SK-N-SH treated with all-trans-retinoic acid at 6 μM for 48 hours (cell line): ENCODE data around the gene MYCN.

Source experiments
- ATAC-seq: fragments of 200-7000 bp; cut with Tn5 transposase; 3 replicates; pipeline ENCODE4 v1.9.1; 2020; ENCODE audit warnings: mild to moderate bottlenecking, moderate library complexity
- ARNTL ChIP-seq: fragments of 450-650 bp; formaldehyde crosslinking; IDR thresholded peaks from 2 replicates; pipeline ENCODE4 v1.5.0; 2020; ENCODE audit warnings: low read depth, mild to moderate bottlenecking, moderate library complexity, borderline replicate concordance
- BACH2 ChIP-seq: fragments of 250-450 bp; sonication (Bioruptor Pico); IDR thresholded peaks from 2 replicates; pipeline ENCODE4 v1.9.0; 2021; ENCODE audit warnings: mild to moderate bottlenecking, borderline replicate concordance
- CSDC2 ChIP-seq: fragments of 250-450 bp; sonication (Bioruptor Pico); IDR thresholded peaks from 2 replicates; pipeline ENCODE4 v1.5.0; 2020; ENCODE audit warnings: mild to moderate bottlenecking, moderate library complexity
- ESRRG ChIP-seq: fragments of 250-450 bp; sonication (Bioruptor Pico); IDR thresholded peaks from 2 replicates; pipeline ENCODE4 v1.6.1; 2021; ENCODE audit warnings: mild to moderate bottlenecking
- GLIS3 ChIP-seq: fragments of 250-450 bp; sonication (Bioruptor Pico); IDR thresholded peaks from 2 replicates; pipeline ENCODE4 v1.5.0; 2020; ENCODE audit warnings: mild to moderate bottlenecking, moderate library complexity
- ISL1 ChIP-seq: fragments of 250-450 bp; sonication (Bioruptor Pico); IDR thresholded peaks from 2 replicates; pipeline ENCODE4 v2.1.2; 2022; ENCODE audit warnings: mild to moderate bottlenecking, moderate library complexity
- OSR1 ChIP-seq: fragments of 250-450 bp; sonication (Bioruptor Pico); IDR thresholded peaks from 2 replicates; pipeline ENCODE4 v1.8.0; 2022; ENCODE audit warnings: moderate library complexity, mild to moderate bottlenecking, inconsistent platforms
- PPARA ChIP-seq: fragments of 250-450 bp; sonication (Bioruptor Pico); IDR thresholded peaks from 2 replicates; pipeline ENCODE4 v1.5.0; 2020; ENCODE audit warnings: mild to moderate bottlenecking, borderline replicate concordance
- RARB ChIP-seq: fragments of 250-450 bp; sonication (Bioruptor Pico); IDR thresholded peaks from 2 replicates; pipeline ENCODE4 v1.8.0; 2021; ENCODE audit warnings: mild to moderate bottlenecking, moderate library complexity
- SNAI2 ChIP-seq: fragments of 250-450 bp; sonication (Bioruptor Pico); IDR thresholded peaks from 2 replicates; pipeline ENCODE4 v1.5.0; 2020; ENCODE audit warnings: mild to moderate bottlenecking, moderate library complexity
- TCF4 ChIP-seq: fragments of 250-450 bp; sonication (Bioruptor Pico); IDR thresholded peaks from 2 replicates; pipeline ENCODE4 v1.8.0; 2021; ENCODE audit warnings: mild to moderate bottlenecking, moderate library complexity, borderline replicate concordance
- TOX ChIP-seq: fragments of 250-450 bp; sonication (Bioruptor Pico); IDR thresholded peaks from 2 replicates; pipeline ENCODE4 v1.8.0; 2021; ENCODE audit warnings: mild to moderate bottlenecking, moderate library complexity, borderline replicate concordance
- ZC3H10 ChIP-seq: fragments of 250-450 bp; sonication (Bioruptor Pico); IDR thresholded peaks from 2 replicates; pipeline ENCODE4 v1.5.1; 2021; ENCODE audit warnings: mild to moderate bottlenecking, moderate library complexity
- ZFP30 ChIP-seq: fragments of 450-650 bp; formaldehyde crosslinking; IDR thresholded peaks from 2 replicates; pipeline ENCODE4 v1.5.0; 2022; ENCODE audit warnings: mild to moderate bottlenecking, moderate library complexity
- ZNF565 ChIP-seq: fragments of 450-650 bp; formaldehyde crosslinking; conservative IDR thresholded peaks from 2 replicates; pipeline ENCODE4 v1.5.0; 2020; ENCODE audit warnings: low read depth, mild to moderate bottlenecking, moderate library complexity
- ZNF70 ChIP-seq: fragments of 450-650 bp; formaldehyde crosslinking; IDR thresholded peaks from 2 replicates; pipeline ENCODE4 v1.5.0; 2020; ENCODE audit warnings: mild to moderate bottlenecking, moderate library complexity
- ZNF8 ChIP-seq: fragments of 450-650 bp; formaldehyde crosslinking; IDR thresholded peaks from 2 replicates; pipeline ENCODE4 v1.5.0; 2020; ENCODE audit warnings: mild to moderate bottlenecking, moderate library complexity
- TF ChIP-seq, protein P1 (sequence below): fragments of 250-450 bp; sonication (Bioruptor Pico); IDR thresholded peaks from 2 replicates; pipeline ENCODE4 v1.8.0; 2021; ENCODE audit warnings: low read depth, mild to moderate bottlenecking, moderate library complexity, borderline replicate concordance
- TF ChIP-seq, protein P2 (sequence below): fragments of 250-450 bp; sonication (Bioruptor Pico); IDR thresholded peaks from 2 replicates; pipeline ENCODE4 v1.5.1; 2020; ENCODE audit warnings: low read depth, mild to moderate bottlenecking, moderate library complexity
- TF ChIP-seq, protein P3 (sequence below): fragments of 250-450 bp; sonication (Bioruptor Pico); IDR thresholded peaks from 2 replicates; pipeline ENCODE4 v1.5.1; 2021; ENCODE audit warnings: mild to moderate bottlenecking, moderate library complexity
- TF ChIP-seq, protein P4 (sequence below): fragments of 250-450 bp; sonication (Bioruptor Pico); IDR thresholded peaks from 2 replicates; pipeline ENCODE4 v1.8.0; 2020; ENCODE audit warnings: mild to moderate bottlenecking, moderate library complexity, borderline replicate concordance
- TF ChIP-seq, protein P5 (sequence below): fragments of 250-450 bp; sonication (Bioruptor Pico); IDR thresholded peaks from 2 replicates; pipeline ENCODE4 v1.5.0; 2020; ENCODE audit warnings: mild to moderate bottlenecking, moderate library complexity

MYCN gene

DNA sequence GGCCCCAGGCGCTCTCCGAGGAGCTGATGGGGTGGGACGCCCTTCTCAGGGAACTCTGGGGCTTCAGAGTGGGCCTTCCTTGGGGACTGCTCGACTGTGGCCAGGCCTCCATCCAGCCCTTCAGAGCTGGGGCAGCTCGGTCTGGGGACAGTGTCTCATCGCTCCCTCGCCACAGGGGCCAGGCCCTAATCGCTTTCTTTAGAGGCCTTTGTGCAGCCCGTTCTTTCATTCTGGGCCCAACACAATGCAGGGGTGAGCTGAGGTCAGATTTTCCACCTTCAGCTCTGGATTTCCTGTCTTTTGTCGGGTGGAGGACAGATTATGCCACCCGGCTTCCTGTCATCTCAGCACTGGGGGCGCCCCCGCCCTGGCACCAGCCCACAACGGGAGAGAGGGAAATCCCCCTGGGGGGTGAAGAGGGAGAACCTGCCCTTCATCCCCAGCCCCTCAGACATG, 25.2 kb downstream of the MYCN start:
- no peak for ATAC-seq
- TF ChIP-seq TOX (no peak), ESRRG (CRISPR knock-in tag) (no peak), ZNF565 (no peak), ARNTL (CRISPR knock-in tag) (no peak), CSDC2 (CRISPR knock-in tag) (no peak), ZNF70 (CRISPR knock-in tag) (no peak), OSR1 (no peak), GLIS3 (no peak)
- TF ChIP-seq, protein P1, sequence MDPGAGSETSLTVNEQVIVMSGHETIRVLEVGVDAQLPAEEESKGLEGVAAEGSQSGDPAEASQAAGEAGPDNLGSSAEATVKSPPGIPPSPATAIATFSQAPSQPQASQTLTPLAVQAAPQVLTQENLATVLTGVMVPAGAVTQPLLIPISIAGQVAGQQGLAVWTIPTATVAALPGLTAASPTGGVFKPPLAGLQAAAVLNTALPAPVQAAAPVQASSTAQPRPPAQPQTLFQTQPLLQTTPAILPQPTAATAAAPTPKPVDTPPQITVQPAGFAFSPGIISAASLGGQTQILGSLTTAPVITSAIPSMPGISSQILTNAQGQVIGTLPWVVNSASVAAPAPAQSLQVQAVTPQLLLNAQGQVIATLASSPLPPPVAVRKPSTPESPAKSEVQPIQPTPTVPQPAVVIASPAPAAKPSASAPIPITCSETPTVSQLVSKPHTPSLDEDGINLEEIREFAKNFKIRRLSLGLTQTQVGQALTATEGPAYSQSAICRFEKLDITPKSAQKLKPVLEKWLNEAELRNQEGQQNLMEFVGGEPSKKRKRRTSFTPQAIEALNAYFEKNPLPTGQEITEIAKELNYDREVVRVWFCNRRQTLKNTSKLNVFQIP = no peak
- TF ChIP-seq, protein P2, sequence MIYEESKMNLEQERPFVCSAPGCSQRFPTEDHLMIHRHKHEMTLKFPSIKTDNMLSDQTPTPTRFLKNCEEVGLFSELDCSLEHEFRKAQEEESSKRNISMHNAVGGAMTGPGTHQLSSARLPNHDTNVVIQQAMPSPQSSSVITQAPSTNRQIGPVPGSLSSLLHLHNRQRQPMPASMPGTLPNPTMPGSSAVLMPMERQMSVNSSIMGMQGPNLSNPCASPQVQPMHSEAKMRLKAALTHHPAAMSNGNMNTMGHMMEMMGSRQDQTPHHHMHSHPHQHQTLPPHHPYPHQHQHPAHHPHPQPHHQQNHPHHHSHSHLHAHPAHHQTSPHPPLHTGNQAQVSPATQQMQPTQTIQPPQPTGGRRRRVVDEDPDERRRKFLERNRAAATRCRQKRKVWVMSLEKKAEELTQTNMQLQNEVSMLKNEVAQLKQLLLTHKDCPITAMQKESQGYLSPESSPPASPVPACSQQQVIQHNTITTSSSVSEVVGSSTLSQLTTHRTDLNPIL (CRISPR knock-in tag) = no peak
- TF ChIP-seq, protein P3, sequence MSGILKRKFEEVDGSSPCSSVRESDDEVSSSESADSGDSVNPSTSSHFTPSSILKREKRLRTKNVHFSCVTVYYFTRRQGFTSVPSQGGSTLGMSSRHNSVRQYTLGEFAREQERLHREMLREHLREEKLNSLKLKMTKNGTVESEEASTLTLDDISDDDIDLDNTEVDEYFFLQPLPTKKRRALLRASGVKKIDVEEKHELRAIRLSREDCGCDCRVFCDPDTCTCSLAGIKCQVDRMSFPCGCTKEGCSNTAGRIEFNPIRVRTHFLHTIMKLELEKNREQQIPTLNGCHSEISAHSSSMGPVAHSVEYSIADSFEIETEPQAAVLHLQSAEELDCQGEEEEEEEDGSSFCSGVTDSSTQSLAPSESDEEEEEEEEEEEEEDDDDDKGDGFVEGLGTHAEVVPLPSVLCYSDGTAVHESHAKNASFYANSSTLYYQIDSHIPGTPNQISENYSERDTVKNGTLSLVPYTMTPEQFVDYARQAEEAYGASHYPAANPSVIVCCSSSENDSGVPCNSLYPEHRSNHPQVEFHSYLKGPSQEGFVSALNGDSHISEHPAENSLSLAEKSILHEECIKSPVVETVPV (CRISPR knock-in tag) = no peak

DNA sequence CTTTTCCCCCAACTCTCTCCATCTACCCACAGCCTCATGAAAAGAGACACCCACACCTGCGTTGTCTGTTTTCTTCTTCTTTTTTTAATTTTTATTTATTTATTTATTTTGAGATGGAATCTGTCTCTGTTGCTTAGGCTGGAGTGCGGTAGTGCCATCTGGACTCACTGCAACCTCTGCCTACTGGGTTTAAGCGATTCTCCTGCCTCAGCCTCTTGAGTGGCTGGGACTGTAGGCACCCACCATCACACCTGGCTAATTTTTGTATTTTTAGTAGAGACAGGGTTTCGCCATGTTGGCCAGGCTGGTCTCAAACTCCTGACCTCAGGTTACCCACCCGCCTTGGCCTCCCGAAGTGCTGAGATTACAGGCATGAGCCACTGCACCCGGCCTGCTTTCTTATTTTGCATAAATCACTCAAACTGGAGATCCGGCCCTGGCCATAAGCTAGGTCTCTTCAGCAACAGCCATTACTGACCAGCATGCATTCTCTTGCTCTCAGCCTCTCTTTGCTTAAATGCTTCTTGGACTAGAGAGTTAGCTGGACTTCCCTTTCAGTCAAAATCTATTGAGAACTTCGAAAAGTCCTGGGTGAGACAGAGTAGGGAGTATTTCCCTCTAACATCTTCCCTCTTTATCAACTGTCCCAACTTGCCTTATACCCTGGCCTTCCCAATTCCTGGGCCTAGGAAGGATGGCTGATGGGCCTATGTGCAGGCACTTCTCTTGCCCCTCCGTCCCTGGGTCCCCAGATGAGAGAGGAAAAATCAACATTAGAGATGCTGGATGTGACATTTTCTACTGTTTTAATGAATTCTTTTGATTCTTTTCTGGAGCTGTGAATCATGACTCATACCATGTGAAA, 27.3 kb downstream of the MYCN start:
- TF ChIP-seq SNAI2 (CRISPR knock-in tag) = no peak
- no peak for TF ChIP-seq ZC3H10
- TF ChIP-seq CSDC2 (CRISPR knock-in tag) = no peak
- no peak for TF ChIP-seq ZNF8 (CRISPR knock-in tag)
- no peak for TF ChIP-seq TCF4 (CRISPR knock-in tag)
- no peak for TF ChIP-seq BACH2
- TF ChIP-seq, protein P1 = no peak
- TF ChIP-seq PPARA = no peak

DNA sequence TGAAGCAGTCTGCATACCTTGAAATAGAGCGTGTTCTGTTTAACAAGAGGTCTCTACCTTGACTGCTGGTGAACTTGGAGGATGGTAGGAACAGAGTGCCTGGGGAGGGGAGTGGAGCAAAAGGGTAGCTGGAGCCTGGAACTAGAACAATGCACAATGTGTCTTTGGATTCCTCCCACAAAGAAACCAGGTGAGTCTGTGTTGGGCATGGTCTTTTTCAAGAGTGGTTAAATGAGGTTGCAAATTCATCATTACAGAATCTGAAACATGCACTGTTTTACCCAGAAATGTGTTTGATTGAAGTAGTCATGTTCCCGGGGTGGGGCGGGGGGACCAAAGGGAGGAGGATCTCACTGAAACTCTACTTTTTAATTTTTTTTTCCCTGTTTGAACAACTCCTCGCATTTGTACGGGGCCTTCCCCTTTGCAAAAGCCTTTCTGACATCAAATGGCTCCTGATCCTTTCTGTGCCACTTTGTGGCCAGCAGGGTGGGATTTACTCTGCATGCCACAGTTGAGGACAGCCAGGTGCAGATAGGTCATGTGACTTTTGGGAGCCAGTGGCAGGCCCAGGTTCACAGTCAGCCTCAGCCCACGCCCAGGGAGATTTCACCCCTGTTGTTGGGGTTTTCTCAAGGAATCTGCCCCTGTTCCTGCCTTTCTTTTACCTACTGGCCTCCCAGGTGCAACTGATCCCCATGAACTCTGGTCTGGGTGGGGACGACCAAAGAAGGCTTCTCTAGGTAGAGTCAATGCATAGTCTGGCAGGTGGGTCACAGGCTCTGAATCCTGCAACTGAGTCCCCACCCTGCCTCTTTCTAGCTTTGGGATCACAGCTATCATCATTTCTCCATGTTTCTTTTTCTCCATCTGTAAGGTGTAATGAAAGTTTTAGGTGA, 28.2 kb downstream of the MYCN start:
- TF ChIP-seq ZC3H10 = no peak
- no peak for TF ChIP-seq SNAI2 (CRISPR knock-in tag)
- no peak for TF ChIP-seq ZNF70 (CRISPR knock-in tag)
- TF ChIP-seq, protein P4, sequence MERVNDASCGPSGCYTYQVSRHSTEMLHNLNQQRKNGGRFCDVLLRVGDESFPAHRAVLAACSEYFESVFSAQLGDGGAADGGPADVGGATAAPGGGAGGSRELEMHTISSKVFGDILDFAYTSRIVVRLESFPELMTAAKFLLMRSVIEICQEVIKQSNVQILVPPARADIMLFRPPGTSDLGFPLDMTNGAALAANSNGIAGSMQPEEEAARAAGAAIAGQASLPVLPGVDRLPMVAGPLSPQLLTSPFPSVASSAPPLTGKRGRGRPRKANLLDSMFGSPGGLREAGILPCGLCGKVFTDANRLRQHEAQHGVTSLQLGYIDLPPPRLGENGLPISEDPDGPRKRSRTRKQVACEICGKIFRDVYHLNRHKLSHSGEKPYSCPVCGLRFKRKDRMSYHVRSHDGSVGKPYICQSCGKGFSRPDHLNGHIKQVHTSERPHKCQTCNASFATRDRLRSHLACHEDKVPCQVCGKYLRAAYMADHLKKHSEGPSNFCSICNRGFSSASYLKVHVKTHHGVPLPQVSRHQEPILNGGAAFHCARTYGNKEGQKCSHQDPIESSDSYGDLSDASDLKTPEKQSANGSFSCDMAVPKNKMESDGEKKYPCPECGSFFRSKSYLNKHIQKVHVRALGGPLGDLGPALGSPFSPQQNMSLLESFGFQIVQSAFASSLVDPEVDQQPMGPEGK (CRISPR knock-in tag) = no peak
- TF ChIP-seq ZFP30 (CRISPR knock-in tag) = no peak
- TF ChIP-seq BACH2 = no peak
- ATAC-seq = no peak

More for the DNA sequence above, 27.3 kb downstream of the MYCN start:
- no peak for ATAC-seq

DNA sequence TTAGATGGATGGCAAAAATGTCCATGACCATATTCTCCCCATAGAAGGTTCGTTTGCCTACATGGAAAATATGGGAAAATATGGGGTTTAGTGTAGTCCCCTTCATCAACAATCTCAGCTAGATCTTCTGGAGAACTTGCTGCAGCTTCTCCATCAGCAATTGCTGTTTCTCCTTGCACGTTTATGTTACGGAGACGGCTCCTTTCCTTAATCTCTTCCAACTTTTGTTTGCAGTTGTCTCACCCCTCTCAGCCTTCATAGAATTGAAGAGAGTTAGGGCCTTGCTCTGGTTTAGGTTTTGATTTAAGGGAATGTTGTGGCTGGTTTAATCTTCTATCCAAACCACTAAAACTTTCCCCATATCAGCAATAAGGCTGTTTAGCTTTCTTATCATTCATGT, 28.9 kb downstream of the MYCN start:
- ATAC-seq = no peak
- TF ChIP-seq ZNF70 (CRISPR knock-in tag) (no peak), GLIS3 (no peak), BACH2 (no peak), TOX (no peak), ZFP30 (CRISPR knock-in tag) (no peak), RARB (CRISPR knock-in tag) (no peak), PPARA (no peak), ZNF565 (no peak), ISL1 (CRISPR knock-in tag) (no peak), ESRRG (CRISPR knock-in tag) (no peak)
- TF ChIP-seq, protein P2 (CRISPR knock-in tag) = no peak
- TF ChIP-seq, protein P5, sequence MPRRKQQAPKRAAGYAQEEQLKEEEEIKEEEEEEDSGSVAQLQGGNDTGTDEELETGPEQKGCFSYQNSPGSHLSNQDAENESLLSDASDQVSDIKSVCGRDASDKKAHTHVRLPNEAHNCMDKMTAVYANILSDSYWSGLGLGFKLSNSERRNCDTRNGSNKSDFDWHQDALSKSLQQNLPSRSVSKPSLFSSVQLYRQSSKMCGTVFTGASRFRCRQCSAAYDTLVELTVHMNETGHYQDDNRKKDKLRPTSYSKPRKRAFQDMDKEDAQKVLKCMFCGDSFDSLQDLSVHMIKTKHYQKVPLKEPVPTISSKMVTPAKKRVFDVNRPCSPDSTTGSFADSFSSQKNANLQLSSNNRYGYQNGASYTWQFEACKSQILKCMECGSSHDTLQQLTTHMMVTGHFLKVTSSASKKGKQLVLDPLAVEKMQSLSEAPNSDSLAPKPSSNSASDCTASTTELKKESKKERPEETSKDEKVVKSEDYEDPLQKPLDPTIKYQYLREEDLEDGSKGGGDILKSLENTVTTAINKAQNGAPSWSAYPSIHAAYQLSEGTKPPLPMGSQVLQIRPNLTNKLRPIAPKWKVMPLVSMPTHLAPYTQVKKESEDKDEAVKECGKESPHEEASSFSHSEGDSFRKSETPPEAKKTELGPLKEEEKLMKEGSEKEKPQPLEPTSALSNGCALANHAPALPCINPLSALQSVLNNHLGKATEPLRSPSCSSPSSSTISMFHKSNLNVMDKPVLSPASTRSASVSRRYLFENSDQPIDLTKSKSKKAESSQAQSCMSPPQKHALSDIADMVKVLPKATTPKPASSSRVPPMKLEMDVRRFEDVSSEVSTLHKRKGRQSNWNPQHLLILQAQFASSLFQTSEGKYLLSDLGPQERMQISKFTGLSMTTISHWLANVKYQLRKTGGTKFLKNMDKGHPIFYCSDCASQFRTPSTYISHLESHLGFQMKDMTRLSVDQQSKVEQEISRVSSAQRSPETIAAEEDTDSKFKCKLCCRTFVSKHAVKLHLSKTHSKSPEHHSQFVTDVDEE (CRISPR knock-in tag) = no peak
